Panc1 (cell line): ENCODE measurements around the gene GAL3ST1. TPM values are rescaled to one million over a fixed set of nuclear protein-coding genes. Genes with fewer than 3 reads are reported as not detected.

ENCODE experiments used
- ATAC-seq: fragments of 200-7000 bp; cut with Tn5 transposase; 2 replicates; pipeline ENCODE4 v1.9.1; 2020; ENCODE audit warnings: mild to moderate bottlenecking, moderate library complexity
- BruUV-seq: library from RNA; stranded (reverse); fragments of 400-500 nt; replicated peaks from 2 replicates; lab custom pipeline; 2021; lab: Mats Ljungman, UMichigan
- CTCF ChIA-PET: fragments of 300-600 bp; sonication (Branson Sonifier 250); formaldehyde crosslinking; loops from one replicate; lab custom pipeline; 2022; ENCODE audit warnings: antibody characterized with exemption; lab: Charles Lee
- POLR2A ChIA-PET: fragments of 300-600 bp; sonication (Branson Sonifier 250); formaldehyde crosslinking; loops from one replicate; lab custom pipeline; 2022; ENCODE audit warnings: antibody characterized with exemption; lab: Charles Lee
- DNase-seq: peaks from one replicate; pipeline ENCODE4 v3.0.0-alpha.2; 2010; ENCODE audit warnings: low read depth, low spot score
- H3K27ac ChIP-seq: 2 replicates; pipeline ENCODE4 v1.5.1; 2011; ENCODE audit warnings: mild to moderate bottlenecking, low read length, inconsistent platforms
- H3K27me3 ChIP-seq: fragments of 200-500 bp; sonication (Bioruptor generic); 2 replicates; pipeline ENCODE4 v1.6.0; 2014; ENCODE audit warnings: low read length, inconsistent platforms; ENCODE audit not compliant: control insufficient read depth, insufficient read depth
- H3K36me3 ChIP-seq: fragments of 200-500 bp; sonication (Bioruptor generic); 2 replicates; pipeline ENCODE4 v1.5.1; 2014; ENCODE audit warnings: inconsistent platforms, mild to moderate bottlenecking, low read length, moderate library complexity; ENCODE audit not compliant: control insufficient read depth, insufficient read depth
- H3K4me1 ChIP-seq: 2 replicates; pipeline ENCODE4 v1.5.1; 2011; ENCODE audit warnings: inconsistent platforms, mild to moderate bottlenecking, low read length, moderate library complexity; ENCODE audit not compliant: control insufficient read depth, insufficient read depth
- H3K4me3 ChIP-seq, 2 experiments: 2 replicates each; pipeline ENCODE4 v1.5.1; 2011 to 2012; ENCODE audit warnings: low read depth in 2 of 2, low read length in 2 of 2, mild to moderate bottlenecking in 2 of 2, inconsistent platforms in 1 of 2, moderate library complexity in 1 of 2
- H3K9me3 ChIP-seq: fragments of 200-500 bp; sonication (Bioruptor generic); 2 replicates; pipeline ENCODE4 v1.5.1; 2014; ENCODE audit warnings: low read depth, mild to moderate bottlenecking, inconsistent platforms, low read length, moderate library complexity; ENCODE audit not compliant: control insufficient read depth, insufficient read depth
- CTCF ChIP-seq: fragments of 450-650 bp; IDR thresholded peaks from 2 replicates; pipeline ENCODE4 v1.5.1; 2017; ENCODE audit warnings: mild to moderate bottlenecking
- POLR2AphosphoS5 ChIP-seq: IDR thresholded peaks from 2 replicates; pipeline ENCODE4 v1.6.1; 2012; ENCODE audit warnings: mild to moderate bottlenecking, low read depth, low read length, moderate library complexity
- REST ChIP-seq, 2 experiments: IDR thresholded peaks; 2 replicates each; pipeline ENCODE4 v1.6.1; 2011 to 2012; ENCODE audit warnings: low read depth in 2 of 2, control low read depth in 1 of 2, low read length in 1 of 2, mild to moderate bottlenecking in 1 of 2, moderate library complexity in 1 of 2; ENCODE audit not compliant: insufficient read depth in 1 of 2
- SIN3A ChIP-seq: IDR thresholded peaks from 2 replicates; pipeline ENCODE4 v1.6.1; 2012; ENCODE audit warnings: low read depth, mild to moderate bottlenecking, low read length, moderate library complexity, borderline replicate concordance; ENCODE audit not compliant: insufficient read depth
- TCF7L2 ChIP-seq: IDR thresholded peaks from 2 replicates; pipeline ENCODE4 v1.6.1; 2011; ENCODE audit warnings: mild to moderate bottlenecking, low read depth, low read length, inconsistent platforms
- in situ Hi-C: cut with HindIII; loops from 2 replicates; pipeline ENCODE4 v1.10.0; 2016; ENCODE audit warnings: low sequenced_read_pairs, low pct_unique_long_range_greater_than_20kb
- intact Hi-C: fragments of 100-400 bp; cut with micrococcal nuclease; formaldehyde crosslinking; loops from one replicate; pipeline ENCODE4 v1.10.0; 2022; ENCODE audit not compliant: unreplicated experiment
- total RNA-seq: library from RNA; stranded (reverse); gene quantifications from one replicate; pipeline ENCODE4 v1.2.1, GENCODE V29; 2021; ENCODE audit not compliant: unreplicated experiment

The GAL3ST1 gene
- total RNA-seq, 1 experiment from 2014 or later, result 1.1 TPM

DNA sequence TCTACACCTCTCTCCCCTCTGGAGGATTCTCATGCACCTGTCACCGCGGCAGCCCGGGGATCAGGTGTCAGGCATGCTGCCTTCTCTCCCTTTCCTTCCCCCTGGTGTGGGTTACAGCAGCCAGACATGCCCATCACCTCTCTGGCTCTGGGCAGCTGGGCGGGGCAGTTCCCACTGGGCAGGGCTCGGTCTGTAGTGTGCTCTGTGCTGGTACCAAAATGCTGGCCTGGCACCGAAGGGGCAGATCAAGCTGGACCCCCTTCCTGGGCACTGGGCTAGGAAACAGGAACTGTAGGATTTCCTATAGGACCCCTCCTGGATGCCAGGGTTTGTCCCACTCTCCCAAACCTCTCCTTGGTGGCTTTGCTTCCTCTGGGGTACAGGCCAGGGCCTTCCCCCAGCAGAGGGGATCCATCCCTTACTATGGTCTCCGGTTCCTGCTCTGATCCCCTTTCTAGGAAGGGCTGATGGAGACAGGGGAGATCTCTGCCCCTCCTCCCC lies 821 bp downstream of the GAL3ST1 start:
- TF ChIP-seq REST (IDR thresholded peaks at IDR 0.05; ENCODE audit: insufficient read depth in 1 of 2, low read depth in 2 of 2, low read length in 1 of 2) (no peak), TCF7L2 (no peak), CTCF (no peak), SIN3A (no peak), POLR2AphosphoS5 (no peak)
- H3K27me3 ChIP-seq, result no peaks in the 10 kb centered on the region
- no peak overlapping the region for H3K27ac ChIP-seq
- in situ Hi-C loops, result no loop called here
- H3K4me1 ChIP-seq, result peaks cover 11% of the 10 kb centered on the region
- H3K9me3 ChIP-seq, result no peaks in the 10 kb centered on the region
- intact Hi-C loops, result no loop called here
- H3K4me3 ChIP-seq, result no peak overlapping the region
- peak; percentile 45; the same call in 1 of the 2 replicates for ATAC-seq
- POLR2A ChIA-PET, result no interaction called here
- CTCF ChIA-PET, result no interaction called here
- H3K36me3 ChIP-seq, result 0 out of 2 replicates have a peak, but pooled peaks cover 2% of the 10 kb centered on the region
- BruUV-seq, result no TSS peak
- DNase-seq, result no peak

DNA sequence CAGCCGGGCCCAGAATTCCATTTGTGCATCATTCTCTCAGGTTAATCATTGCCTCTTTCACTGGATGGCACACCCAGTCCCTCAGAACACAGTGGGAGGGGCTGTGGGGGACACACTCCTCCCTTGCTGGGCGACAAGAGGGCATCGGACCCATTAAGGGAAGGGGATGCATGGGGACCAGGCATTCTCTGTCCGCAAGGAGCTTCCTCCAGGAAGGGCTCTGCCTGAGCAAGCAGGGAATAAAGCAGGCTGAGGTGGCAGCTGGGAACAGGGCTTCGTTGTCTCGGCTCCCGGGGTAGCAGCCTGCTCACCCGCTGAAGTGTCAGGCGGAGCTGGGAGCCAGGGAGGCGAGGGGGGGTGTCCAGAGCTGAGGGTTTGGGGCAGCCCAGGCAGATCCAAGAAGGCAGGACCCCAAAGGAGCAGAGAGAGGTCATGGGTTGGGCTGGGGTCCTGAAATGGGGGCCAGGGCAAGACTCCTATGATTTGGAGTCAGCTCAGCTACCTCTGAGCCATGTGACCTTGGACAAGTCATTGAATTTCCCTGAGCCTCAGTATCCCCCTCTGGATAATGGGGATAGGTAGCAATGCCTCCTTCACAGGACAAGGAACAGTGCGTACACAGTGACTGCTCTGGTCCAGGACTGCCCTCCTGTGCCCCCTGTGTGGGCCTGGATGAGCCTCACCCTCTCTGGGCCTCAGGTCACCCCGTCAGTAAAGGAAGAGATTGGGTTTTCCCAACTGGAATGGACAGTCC lies 1.4 kb downstream of the GAL3ST1 start:
- Histone ChIP-seq H3K4me3 (no peak overlapping the region), H3K9me3 (no peaks in the 10 kb centered on the region), H3K36me3 (0 out of 2 replicates have a peak, but pooled peaks cover 2% of the 10 kb centered on the region), H3K27me3 (no peaks in the 10 kb centered on the region), H3K27ac (no peak overlapping the region), H3K4me1 (peaks cover 11% of the 10 kb centered on the region)
- DNase-seq, result no peak
- in situ Hi-C loops, result no loop called here
- ChIA-PET CTCF (no interaction called here), POLR2A (no interaction called here)
- intact Hi-C loops, result no loop called here
- TF ChIP-seq REST (IDR thresholded peaks at IDR 0.05; ENCODE audit: insufficient read depth in 1 of 2, low read depth in 2 of 2, low read length in 1 of 2), result no peak
- no peak for TF ChIP-seq SIN3A
- TF ChIP-seq TCF7L2, result no peak
- no peak for TF ChIP-seq CTCF
- TF ChIP-seq POLR2AphosphoS5, result no peak
- ATAC-seq, result 0 out of 2 replicates have a peak, but pooled peaks have one; percentile 26
- BruUV-seq, result no TSS peak
